ENCODE measurements around the gene TBP.
"Not testable (repeated sequence)": the region's sequence is repeated elsewhere in the genome, so short reads cannot be mapped to it uniquely, and the experiment has no call there.

The TBP gene

GRCh38 chr6:170612256-170612804, 58.2 kb downstream of the TBP start:
- DNase-seq: not testable (repeated sequence)

- not testable (repeated sequence) for DNase-seq
Measured at GRCh38 chr6:170616020-170616554, 61.9 kb downstream of the TBP start.
